ENCODE results near the gene ALG8. TPM values are rescaled to one million over a fixed set of nuclear protein-coding genes. Genes with fewer than 3 reads are reported as not detected.
"Not testable (repeated sequence)": the region's sequence is repeated elsewhere in the genome, so short reads cannot be mapped to it uniquely, and the experiment has no call there.

The ALG8 gene
- total RNA-seq, 2 donors from 2014 or later, result 22.1 to 29.0 TPM

GRCh38 chr11:78060533-78060932 lies 78.9 kb downstream of the ALG8 start:
- intact Hi-C loops (cut with DNase I, micrococcal nuclease), result no loop called here
- DNase-seq (no peak), ATAC-seq (no peak)

- DNase-seq; intact Hi-C loops (cut with DNase I, micrococcal nuclease); ATAC-seq: not testable (repeated sequence)
Observed at GRCh38 chr11:78059749-78060328, 79.6 kb downstream of the ALG8 start.

DNA sequence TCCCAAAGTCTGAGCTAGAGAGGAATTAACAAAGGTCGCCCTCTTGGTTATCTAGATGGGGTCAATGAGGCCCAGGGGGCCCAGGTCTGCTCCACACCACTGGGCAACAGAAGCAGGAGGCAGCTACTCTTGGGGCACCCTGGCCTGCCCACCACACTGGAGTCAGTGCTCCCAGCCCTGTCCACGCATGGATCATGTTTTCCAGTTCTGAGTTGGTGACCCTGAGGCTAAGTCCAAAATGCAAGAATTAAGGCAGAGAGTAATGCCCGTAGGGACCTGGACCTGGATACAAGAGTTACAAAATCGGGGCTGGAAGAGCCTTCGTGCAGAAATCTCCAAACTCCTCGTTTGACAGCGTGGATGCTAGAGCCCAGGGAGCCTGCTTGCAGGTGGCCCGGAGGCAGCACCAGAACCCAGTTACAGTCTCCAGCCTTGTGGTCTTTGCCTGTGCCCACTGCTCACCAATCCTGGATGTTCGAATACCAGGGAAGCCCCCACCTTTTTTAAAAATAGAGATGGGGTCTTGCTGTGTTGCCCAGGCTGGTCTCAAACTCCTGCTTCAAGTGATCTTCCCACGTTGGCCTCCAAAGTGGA lies 81.9 kb downstream of the ALG8 start:
- DNase-seq, result no peak
- intact Hi-C loops (cut with DNase I, micrococcal nuclease), result no loop called here
- ATAC-seq, result no peak

GRCh38 chr11:78056093-78056492 lies 83.3 kb downstream of the ALG8 start:
- DNase-seq (no peak), ATAC-seq (no peak)
- intact Hi-C loops (cut with DNase I, micrococcal nuclease), result no loop called here

GRCh38 chr11:78054971-78055370 lies 84.5 kb downstream of the ALG8 start:
- intact Hi-C loops (cut with DNase I, micrococcal nuclease), result no loop called here
- ATAC-seq (no peak), DNase-seq (no peak)

DNA sequence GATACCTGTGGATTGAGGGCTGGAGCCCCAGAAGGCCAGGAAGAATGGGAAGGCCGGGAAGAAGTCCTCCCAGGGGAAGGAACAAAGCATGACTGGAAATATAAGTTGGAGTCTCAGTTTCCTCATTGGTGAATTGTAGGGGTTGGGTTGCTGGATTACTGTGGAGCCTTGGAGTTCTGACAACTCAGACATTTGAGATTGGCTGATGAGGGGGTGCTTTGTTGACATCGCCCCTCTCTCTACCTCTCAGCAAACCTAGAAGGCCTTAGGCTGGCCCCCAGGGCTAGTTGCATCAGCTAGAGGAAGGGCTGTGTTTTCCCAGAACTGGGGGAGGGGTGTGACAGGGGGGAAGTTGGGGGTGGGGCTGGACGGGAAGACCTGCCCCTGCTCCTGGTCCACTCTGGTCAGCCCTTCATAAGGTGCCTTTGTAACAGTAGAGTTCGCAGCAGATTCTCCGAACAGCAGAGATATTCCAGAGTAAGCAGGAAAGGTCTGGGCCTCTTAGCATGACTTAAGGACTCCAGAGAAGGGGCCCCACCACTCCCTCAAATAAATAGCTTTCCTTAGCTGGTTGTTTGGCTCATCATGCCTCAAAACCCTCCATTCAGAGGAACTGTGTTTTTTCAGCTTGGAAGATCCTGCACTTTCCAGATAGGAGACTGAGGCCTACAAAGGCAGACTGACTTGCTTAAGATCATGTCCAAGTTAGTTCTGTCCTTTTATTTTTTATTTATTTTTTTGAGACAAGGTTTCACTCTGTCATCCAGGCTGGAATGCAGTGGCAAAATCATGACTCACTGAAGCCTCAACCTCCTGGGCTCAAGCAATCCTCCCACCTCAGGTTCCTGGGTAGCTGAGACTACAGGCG lies 88.2 kb downstream of the ALG8 start:
- no peak for DNase-seq
- ATAC-seq, result no peak
- intact Hi-C loops (cut with DNase I, micrococcal nuclease), result no loop called here

Other genes starting within 250 kb of the ALG8 start
- 10 to 100 TPM; 23.2 to 23.4 TPM for gene INTS4, start 145.0 kb downstream of the ALG8 start, total RNA-seq
- 10 to 100 TPM; 11.9 to 13.8 TPM for gene KCTD14, start 116.3 kb downstream of the ALG8 start, total RNA-seq
- under 1 TPM in 1 of 2 donors, not detected in 1; 0.22 TPM for gene THRSP, start 75.8 kb downstream of the ALG8 start, total RNA-seq
- 100 to 1,000 TPM; 208 to 225 TPM for gene NDUFC2, start 59.8 kb downstream of the ALG8 start, total RNA-seq
- gene KCTD21, start 49.0 kb upstream of the ALG8 start, total RNA-seq, result 10 to 100 TPM in 1 of 2 donors, 1 to 10 TPM in 1; 7.7 to 10.1 TPM
- gene USP35, start 49.3 kb upstream of the ALG8 start, total RNA-seq, result 1 to 10 TPM; 5.4 to 7.4 TPM